NCI-H226 (cell line): ENCODE data around the gene SPAG7.
A peak's percentile ranks its signal among the peaks of the same experiment; 100 is the strongest.

Experiments
- DNase-seq: peaks from one replicate; pipeline ENCODE4 v3.0.0-alpha.2; 2015

The SPAG7 gene

GRCh38 chr17:4973256-4974114, 5.9 kb upstream of the SPAG7 start:
- DNase-seq = no peak

- DNase-seq = no peak
Measured at GRCh38 chr17:4972752-4973151, 5.1 kb upstream of the SPAG7 start.

GRCh38 chr17:4972322-4972721, 4.7 kb upstream of the SPAG7 start:
- no peak for DNase-seq

- no peak for DNase-seq
Measured at GRCh38 chr17:4971826-4972225, 4.2 kb upstream of the SPAG7 start.

- DNase-seq = no peak
Measured at GRCh38 chr17:4970273-4970672, 2.7 kb upstream of the SPAG7 start.

GRCh38 chr17:4969551-4970173, 2.0 kb upstream of the SPAG7 start:
- no peak for DNase-seq

GRCh38 chr17:4969047-4969550, 1.5 kb upstream of the SPAG7 start:
- DNase-seq = peak; percentile 50

- DNase-seq = no peak
Measured at GRCh38 chr17:4968486-4969046, 949 bp upstream of the SPAG7 start.

GRCh38 chr17:4966844-4967538, 626 bp downstream of the SPAG7 start:
- DNase-seq = peak; percentile 100

- no peak for DNase-seq
Measured at GRCh38 chr17:4965311-4965986, 2.2 kb downstream of the SPAG7 start.

- DNase-seq = no peak
Measured at GRCh38 chr17:4960279-4960922, 7.2 kb downstream of the SPAG7 start.

- DNase-seq = no peak
Measured at GRCh38 chr17:4959261-4959965, 8.2 kb downstream of the SPAG7 start.

GRCh38 chr17:4958102-4958501, 9.5 kb downstream of the SPAG7 start:
- no peak for DNase-seq

GRCh38 chr17:4956493-4957061, 11.0 kb downstream of the SPAG7 start:
- DNase-seq = no peak

- DNase-seq = no peak
Measured at GRCh38 chr17:4955091-4955490, 12.5 kb downstream of the SPAG7 start.

GRCh38 chr17:4953451-4953961, 14.1 kb downstream of the SPAG7 start:
- peak; percentile 78 for DNase-seq

GRCh38 chr17:4951486-4951885, 16.1 kb downstream of the SPAG7 start:
- DNase-seq = no peak

GRCh38 chr17:4950746-4951204, 16.8 kb downstream of the SPAG7 start, which contains the start of gene ENO3:
TSS of gene ENO3 (plus strand) at chr17:4951119. CDS start at chr17:4951830, 711 bp downstream.
- DNase-seq = no peak

- no peak for DNase-seq
Measured at GRCh38 chr17:4950075-4950745, 17.4 kb downstream of the SPAG7 start.
